Duodenal mucosa (tissue), 2 donors: ENCODE results near the gene UBE3A.

Experiments used
- H3K27ac ChIP-seq: one replicate; pipeline ENCODE4 v1.7.0; 2013; ENCODE audit warnings: low read depth, low read length
- H3K27me3 ChIP-seq, 2 donors: one replicate each; pipeline ENCODE4 v1.7.0; 2013; ENCODE audit warnings: low read length in 2 of 2, control low read depth in 1 of 2; ENCODE audit not compliant: insufficient read depth in 2 of 2, control insufficient read depth in 1 of 2
- H3K36me3 ChIP-seq, 2 donors: one replicate each; pipeline ENCODE4 v1.7.0; 2013; ENCODE audit warnings: low read length in 2 of 2, control low read depth in 1 of 2; ENCODE audit not compliant: insufficient read depth in 2 of 2, control insufficient read depth in 1 of 2
- H3K4me1 ChIP-seq, 2 donors: one replicate each; pipeline ENCODE4 v1.7.0; 2013; ENCODE audit warnings: low read length in 2 of 2, control low read depth in 1 of 2; ENCODE audit not compliant: insufficient read depth in 2 of 2, control insufficient read depth in 1 of 2
- H3K4me3 ChIP-seq, 2 donors: one replicate each; pipeline ENCODE4 v1.7.0; 2013; ENCODE audit warnings: low read length in 2 of 2, low read depth in 1 of 2
- H3K9ac ChIP-seq, 2 donors: one replicate each; pipeline ENCODE4 v1.7.0; 2013; ENCODE audit warnings: low read length in 2 of 2, low read depth in 1 of 2
- H3K9me3 ChIP-seq, 2 donors: one replicate each; pipeline ENCODE4 v1.7.0; 2013; ENCODE audit warnings: low read length in 2 of 2, control low read depth in 1 of 2; ENCODE audit not compliant: control insufficient read depth in 1 of 2

Gene UBE3A

DNA sequence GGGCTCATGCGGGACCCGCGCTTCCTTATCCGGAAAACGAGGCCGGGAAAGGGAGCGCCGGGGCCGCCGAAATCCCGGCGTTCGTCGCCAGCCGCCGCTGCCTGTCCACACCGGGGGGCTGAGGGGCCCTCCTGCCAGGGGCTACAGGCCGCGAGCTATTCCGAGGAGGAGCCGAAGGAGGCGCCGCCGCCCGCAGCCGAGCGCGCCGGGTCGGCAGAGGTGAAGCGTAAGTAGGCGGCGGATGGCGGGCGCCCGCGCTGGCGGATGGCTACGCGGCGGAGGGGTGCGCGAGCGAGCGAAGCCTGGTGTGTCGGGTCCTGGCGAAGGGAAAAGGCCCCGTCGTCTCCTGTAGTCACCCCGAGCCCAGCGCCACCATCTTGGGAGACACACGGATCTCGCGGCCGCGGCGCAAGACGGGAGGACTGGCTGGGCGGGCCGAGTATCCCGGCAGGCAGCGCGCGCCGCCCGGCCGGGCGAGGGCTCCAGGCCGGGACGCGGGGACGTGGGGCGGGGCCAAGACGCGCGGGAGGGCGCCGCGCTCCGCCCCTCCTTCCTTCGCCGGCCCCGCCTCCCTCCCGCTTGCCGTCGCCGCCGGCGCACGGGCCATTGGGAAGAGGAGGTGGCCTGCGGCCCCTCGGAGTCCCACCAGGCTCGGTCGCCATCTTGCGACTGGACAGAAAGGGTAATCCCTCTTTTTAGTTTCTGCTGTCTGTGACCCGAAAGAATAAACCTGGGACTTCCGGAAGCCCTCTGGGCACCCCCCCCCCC is at the start of gene UBE3A:
Gene UBE3A (minus strand): TSS at position 424 of the 768 bp plus-strand sequence. CDS start 29,917 bp downstream, outside the sequence.
- Histone ChIP-seq H3K9me3 (no peaks in the 10 kb centered on the region), H3K27ac (peak within 1 kb of the TSS; percentile 93), H3K9ac (peak within 1 kb of the TSS; percentile 82 to 84), H3K36me3 (peaks cover 0 to 4% of the 10 kb centered on the region in 2 donors), H3K27me3 (no peaks in the 10 kb centered on the region), H3K4me3 (peak within 1 kb of the TSS; percentile 90 to 93), H3K4me1 (peaks cover 21 to 32% of the 10 kb centered on the region in 2 donors)

DNA sequence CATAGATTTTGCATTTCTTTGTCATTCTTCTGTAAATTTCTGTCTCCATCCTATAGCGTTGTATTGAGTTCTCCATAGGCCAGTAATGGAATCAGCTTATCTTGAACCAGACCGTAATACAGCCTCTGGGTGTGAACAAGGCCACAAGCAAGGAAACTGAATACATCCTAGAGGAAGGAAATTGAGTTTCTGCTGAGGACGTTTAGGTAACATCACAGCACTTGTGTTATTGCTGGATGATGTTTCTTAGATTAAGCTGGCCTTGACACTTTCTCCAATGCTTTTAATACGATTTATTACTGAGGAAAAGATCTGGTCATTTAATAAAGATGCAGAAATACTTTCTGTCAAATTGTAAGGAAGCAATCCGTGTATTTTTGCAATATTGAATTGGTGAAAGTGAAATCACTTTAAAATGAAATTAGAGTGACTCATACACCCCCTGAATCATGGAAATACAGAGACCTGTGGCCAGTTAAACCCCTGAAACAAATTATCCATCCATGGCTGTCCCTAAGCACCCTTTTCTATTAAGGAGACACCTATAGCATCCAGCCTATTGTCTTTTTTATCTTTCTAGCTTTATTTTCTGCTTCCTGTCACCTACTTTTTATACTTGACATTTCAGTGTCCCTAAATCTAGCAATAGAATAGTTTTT is 48.5 kb upstream of the UBE3A start:
- no peaks in the 10 kb centered on the region for H3K4me1 ChIP-seq
- no peaks in the 10 kb centered on the region for H3K36me3 ChIP-seq
- H3K9ac ChIP-seq = no peak overlapping the region

DNA sequence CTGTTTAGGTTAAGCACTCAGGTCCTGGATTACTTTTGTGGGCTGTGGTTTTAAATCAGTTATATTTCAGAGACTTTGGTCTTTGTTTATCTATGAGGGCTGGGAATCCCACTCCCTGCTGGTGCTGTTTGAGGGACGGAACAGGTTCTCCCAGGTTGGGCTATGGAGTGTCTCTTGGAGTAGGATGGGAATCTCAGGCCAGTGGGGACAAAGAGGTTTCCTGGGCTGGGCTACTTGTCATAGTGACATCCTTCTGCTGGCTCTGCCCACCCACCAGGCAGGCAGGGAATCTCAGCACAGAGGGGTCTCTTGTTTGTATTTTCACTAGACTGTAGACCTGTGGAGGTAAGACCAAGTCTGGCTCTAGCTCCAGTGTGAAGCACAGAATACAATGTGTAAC is 47.2 kb upstream of the UBE3A start:
- Histone ChIP-seq H3K9me3 (peaks cover 9 to 21% of the 10 kb centered on the region in 2 donors), H3K4me1 (no peaks in the 10 kb centered on the region), H3K27ac (no peak overlapping the region), H3K36me3 (no peaks in the 10 kb centered on the region), H3K4me3 (no peak overlapping the region), H3K27me3 (no peaks in the 10 kb centered on the region), H3K9ac (no peak overlapping the region)

More for the DNA sequence above, 48.5 kb upstream of the UBE3A start:
- Histone ChIP-seq H3K4me3 (no peak overlapping the region), H3K27me3 (no peaks in the 10 kb centered on the region), H3K9me3 (peaks cover 9 to 18% of the 10 kb centered on the region in 2 donors), H3K27ac (no peak overlapping the region)

- Histone ChIP-seq H3K27ac (no peak overlapping the region), H3K4me1 (no peaks in the 10 kb centered on the region), H3K9me3 (peaks cover 4 to 8% of the 10 kb centered on the region in 2 donors), H3K27me3 (no peaks in the 10 kb centered on the region), H3K9ac (no peak overlapping the region), H3K36me3 (no peaks in the 10 kb centered on the region), H3K4me3 (no peak overlapping the region)
These were observed 42.5 kb upstream of the UBE3A start for GRCh38 chr15:25481208-25481859.

- no peaks in the 10 kb centered on the region for H3K27me3 ChIP-seq
- no peaks in the 10 kb centered on the region for H3K4me1 ChIP-seq
- no peak overlapping the region for H3K9ac ChIP-seq
- peaks cover 0 to 12% of the 10 kb centered on the region in 2 donors for H3K9me3 ChIP-seq
- H3K36me3 ChIP-seq = no peaks in the 10 kb centered on the region
- no peak overlapping the region for H3K27ac ChIP-seq
- H3K4me3 ChIP-seq = no peak overlapping the region
These were observed 39.5 kb upstream of the UBE3A start for GRCh38 chr15:25478313-25478712.

- no peak overlapping the region for H3K4me3 ChIP-seq
- no peak overlapping the region for H3K27ac ChIP-seq
- no peak overlapping the region for H3K9ac ChIP-seq
- H3K9me3 ChIP-seq = peaks cover 0 to 13% of the 10 kb centered on the region in 2 donors
- H3K4me1 ChIP-seq = no peaks in the 10 kb centered on the region
- no peaks in the 10 kb centered on the region for H3K36me3 ChIP-seq
- no peaks in the 10 kb centered on the region for H3K27me3 ChIP-seq
These were observed 39.0 kb upstream of the UBE3A start for GRCh38 chr15:25477816-25478215.

DNA sequence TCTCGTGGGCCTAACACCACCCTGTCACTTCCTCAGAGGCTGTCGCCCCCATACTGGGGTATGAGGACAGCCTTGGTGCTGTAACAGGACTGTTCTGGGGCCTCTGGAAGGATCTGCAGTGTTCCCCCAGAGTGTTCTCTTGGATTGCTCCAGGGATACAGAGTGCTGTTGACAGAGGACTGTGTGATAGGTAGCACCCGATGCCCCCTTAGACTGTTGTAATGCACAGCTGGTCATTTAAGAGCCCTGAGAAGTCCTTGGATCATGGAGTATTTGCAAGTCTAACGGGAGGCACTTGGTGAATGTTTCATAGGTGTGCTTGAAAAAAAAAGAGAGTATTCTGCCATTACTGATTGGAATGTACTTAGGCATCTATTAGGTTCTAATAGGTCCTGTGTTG is 35.4 kb upstream of the UBE3A start:
- no peaks in the 10 kb centered on the region for H3K27me3 ChIP-seq
- H3K27ac ChIP-seq = no peak overlapping the region
- H3K9me3 ChIP-seq = peaks cover 0 to 6% of the 10 kb centered on the region in 2 donors
- H3K36me3 ChIP-seq = no peaks in the 10 kb centered on the region
- H3K4me3 ChIP-seq = no peak overlapping the region
- H3K4me1 ChIP-seq = no peaks in the 10 kb centered on the region
- no peak overlapping the region for H3K9ac ChIP-seq

DNA sequence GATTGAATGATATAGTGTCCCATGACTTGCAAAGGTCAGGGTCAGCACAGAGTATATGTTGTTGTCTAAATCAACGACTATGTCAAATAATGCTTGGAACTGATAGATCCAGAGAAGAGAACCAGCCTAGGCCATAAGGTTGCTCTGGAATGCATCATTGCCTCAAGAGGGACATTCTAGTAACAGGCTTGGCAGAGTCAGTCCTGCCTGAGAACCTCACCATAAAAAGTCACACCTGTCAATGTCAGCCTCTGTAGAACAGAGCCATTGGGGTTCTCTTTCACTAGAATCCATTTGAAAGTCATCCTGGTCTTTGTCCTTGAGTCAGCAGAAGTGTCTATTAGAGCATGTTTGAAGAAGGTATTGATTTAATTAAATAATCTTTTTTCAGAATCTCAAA is 31.4 kb upstream of the UBE3A start:
- H3K27me3 ChIP-seq = no peaks in the 10 kb centered on the region
- no peaks in the 10 kb centered on the region for H3K4me1 ChIP-seq
- no peaks in the 10 kb centered on the region for H3K36me3 ChIP-seq

GRCh38 chr15:25469377-25469776 is 30.6 kb upstream of the UBE3A start:
- H3K36me3 ChIP-seq = no peaks in the 10 kb centered on the region
- no peak overlapping the region for H3K27ac ChIP-seq
- H3K27me3 ChIP-seq = no peaks in the 10 kb centered on the region
- peaks cover 0 to 17% of the 10 kb centered on the region in 2 donors for H3K9me3 ChIP-seq
- no peak overlapping the region for H3K4me3 ChIP-seq
- H3K9ac ChIP-seq = no peak overlapping the region
- H3K4me1 ChIP-seq = no peaks in the 10 kb centered on the region

More for the DNA sequence above, 31.4 kb upstream of the UBE3A start:
- H3K9ac ChIP-seq = no peak overlapping the region
- H3K27ac ChIP-seq = no peak overlapping the region
- H3K4me3 ChIP-seq = no peak overlapping the region
- peaks cover 0 to 20% of the 10 kb centered on the region in 2 donors for H3K9me3 ChIP-seq

- Histone ChIP-seq H3K27ac (no peak overlapping the region), H3K36me3 (no peaks in the 10 kb centered on the region), H3K9ac (no peak overlapping the region), H3K9me3 (peaks cover 0 to 17% of the 10 kb centered on the region in 2 donors), H3K4me1 (no peaks in the 10 kb centered on the region), H3K4me3 (no peak overlapping the region), H3K27me3 (no peaks in the 10 kb centered on the region)
These were observed 29.8 kb upstream of the UBE3A start for GRCh38 chr15:25468611-25469010.
